Activated CD8-positive, alpha-beta memory T cell treated with anti-CD3 and anti-CD28 coated beads, Interleukin-2, amount 10 ng/mL, durations not matched to agents 7 days and 5 days (primary cell): ENCODE data around the gene GRIK2. TPM values are rescaled to one million over a fixed set of nuclear protein-coding genes. Genes with fewer than 3 reads are reported as not detected.

Experiments used
- ATAC-seq: fragments of 150-1000 bp; cut with Tn5 transposase; one replicate; pipeline ENCODE4 v1.10.0; 2021; ENCODE audit warnings: moderate library complexity
- CTCF ChIA-PET: fragments of 350-600 bp; sonication (Branson Sonifier 250); formaldehyde crosslinking; loops from one replicate; lab custom pipeline; 2021; ENCODE audit warnings: antibody characterized with exemption; lab: Charles Lee
- DNase-seq: peaks from one replicate; pipeline ENCODE4 v3.0.0-alpha.2; 2020
- H3K27ac Mint-ChIP-seq: one replicate; pipeline ENCODE4 v1.8.0; 2021; ENCODE audit warnings: mild to moderate bottlenecking, mixed read lengths
- H3K27me3 Mint-ChIP-seq: one replicate; pipeline ENCODE4 v1.8.0; 2021; ENCODE audit warnings: mixed read lengths
- H3K36me3 Mint-ChIP-seq: one replicate; pipeline ENCODE4 v1.8.0; 2021; ENCODE audit warnings: mild to moderate bottlenecking, mixed read lengths
- H3K4me1 Mint-ChIP-seq: one replicate; pipeline ENCODE4 v1.8.0; 2021; ENCODE audit warnings: mixed read lengths
- H3K4me3 Mint-ChIP-seq: one replicate; pipeline ENCODE4 v1.8.0; 2021; ENCODE audit warnings: mild to moderate bottlenecking, moderate library complexity, mixed read lengths
- H3K9me3 Mint-ChIP-seq: one replicate; pipeline ENCODE4 v1.8.0; 2022; ENCODE audit warnings: low read depth, mixed read lengths
- total RNA-seq, 2 experiments: library from RNA; stranded (reverse); gene quantifications; one replicate each; pipeline ENCODE4 v1.2.3, GENCODE V29; 2021

GRIK2 gene
- total RNA-seq, 2 experiments from 2014 or later: not detected

GRCh38 chr6:101404775-101405174, 11.3 kb downstream of the GRIK2 start:
- H3K36me3 Mint-ChIP-seq: no peaks in the 10 kb centered on the region
- DNase-seq (no peak), ATAC-seq (no peak)
- peaks cover 38% of the 10 kb centered on the region for H3K27me3 Mint-ChIP-seq
- no peaks in the 10 kb centered on the region for H3K4me1 Mint-ChIP-seq
- no peak overlapping the region for H3K4me3 Mint-ChIP-seq
- no peak overlapping the region for H3K27ac Mint-ChIP-seq
- H3K9me3 Mint-ChIP-seq: peaks cover 2% of the 10 kb centered on the region
- CTCF ChIA-PET: no interaction called here

- no peaks in the 10 kb centered on the region for H3K9me3 Mint-ChIP-seq
- ATAC-seq: no peak
- H3K4me1 Mint-ChIP-seq: no peaks in the 10 kb centered on the region
- H3K27ac Mint-ChIP-seq: no peak overlapping the region
- no peak for DNase-seq
- no peak overlapping the region for H3K4me3 Mint-ChIP-seq
- H3K27me3 Mint-ChIP-seq: no peaks in the 10 kb centered on the region
- no peaks in the 10 kb centered on the region for H3K36me3 Mint-ChIP-seq
- CTCF ChIA-PET: no interaction called here
Measured at GRCh38 chr6:101413773-101414172, 20.3 kb downstream of the GRIK2 start.

- Mint-ChIP-seq H3K36me3 (no peaks in the 10 kb centered on the region), H3K27ac (no peak overlapping the region), H3K4me1 (no peaks in the 10 kb centered on the region), H3K9me3 (no peaks in the 10 kb centered on the region), H3K4me3 (no peak overlapping the region), H3K27me3 (no peaks in the 10 kb centered on the region)
- DNase-seq: no peak
- CTCF ChIA-PET: no interaction called here
- ATAC-seq: no peak
Measured at GRCh38 chr6:101417900-101418299, 24.4 kb downstream of the GRIK2 start.

- CTCF ChIA-PET: no interaction called here
Measured at GRCh38 chr6:101422251-101422650, 28.7 kb downstream of the GRIK2 start.

GRCh38 chr6:101422811-101423210, 29.3 kb downstream of the GRIK2 start:
- ATAC-seq (no peak), DNase-seq (no peak)
- Mint-ChIP-seq H3K27ac (no peak overlapping the region), H3K4me3 (no peak overlapping the region), H3K27me3 (no peaks in the 10 kb centered on the region), H3K4me1 (no peaks in the 10 kb centered on the region), H3K9me3 (peaks cover 2% of the 10 kb centered on the region), H3K36me3 (no peaks in the 10 kb centered on the region)
- CTCF ChIA-PET: no interaction called here

More at GRCh38 chr6:101422251-101422650, 28.7 kb downstream of the GRIK2 start:
- no peaks in the 10 kb centered on the region for H3K27me3 Mint-ChIP-seq
- ATAC-seq (no peak), DNase-seq (no peak)
- no peak overlapping the region for H3K4me3 Mint-ChIP-seq
- no peak overlapping the region for H3K27ac Mint-ChIP-seq
- H3K9me3 Mint-ChIP-seq: peaks cover 2% of the 10 kb centered on the region
- no peaks in the 10 kb centered on the region for H3K36me3 Mint-ChIP-seq
- H3K4me1 Mint-ChIP-seq: no peaks in the 10 kb centered on the region

- H3K27me3 Mint-ChIP-seq: no peaks in the 10 kb centered on the region
- CTCF ChIA-PET: no interaction called here
- H3K4me3 Mint-ChIP-seq: no peak overlapping the region
- H3K27ac Mint-ChIP-seq: no peak overlapping the region
- no peaks in the 10 kb centered on the region for H3K4me1 Mint-ChIP-seq
- DNase-seq (no peak), ATAC-seq (no peak)
- H3K9me3 Mint-ChIP-seq: peaks cover 2% of the 10 kb centered on the region
- no peaks in the 10 kb centered on the region for H3K36me3 Mint-ChIP-seq
Measured at GRCh38 chr6:101429270-101429669, 35.8 kb downstream of the GRIK2 start.

- Mint-ChIP-seq H3K4me1 (no peaks in the 10 kb centered on the region), H3K27ac (no peak overlapping the region), H3K9me3 (peaks cover 2% of the 10 kb centered on the region), H3K36me3 (no peaks in the 10 kb centered on the region), H3K27me3 (no peaks in the 10 kb centered on the region), H3K4me3 (no peak overlapping the region)
- DNase-seq (no peak), ATAC-seq (no peak)
- CTCF ChIA-PET: no interaction called here
Measured at GRCh38 chr6:101429845-101430244, 36.3 kb downstream of the GRIK2 start.

- Mint-ChIP-seq H3K9me3 (peaks cover 4% of the 10 kb centered on the region), H3K36me3 (no peaks in the 10 kb centered on the region), H3K27me3 (no peaks in the 10 kb centered on the region), H3K4me1 (no peaks in the 10 kb centered on the region), H3K4me3 (no peak overlapping the region), H3K27ac (no peak overlapping the region)
- DNase-seq: no peak
- no peak for ATAC-seq
- CTCF ChIA-PET: no interaction called here
Measured at GRCh38 chr6:101433141-101433540, 39.6 kb downstream of the GRIK2 start.

GRCh38 chr6:101434601-101435000, 41.1 kb downstream of the GRIK2 start:
- no peak overlapping the region for H3K4me3 Mint-ChIP-seq
- CTCF ChIA-PET: no interaction called here
- no peaks in the 10 kb centered on the region for H3K36me3 Mint-ChIP-seq
- ATAC-seq: no peak
- no peaks in the 10 kb centered on the region for H3K27me3 Mint-ChIP-seq
- H3K4me1 Mint-ChIP-seq: no peaks in the 10 kb centered on the region
- no peak for DNase-seq
- H3K27ac Mint-ChIP-seq: no peak overlapping the region
- peaks cover 4% of the 10 kb centered on the region for H3K9me3 Mint-ChIP-seq

GRCh38 chr6:101435038-101435437, 41.5 kb downstream of the GRIK2 start:
- Mint-ChIP-seq H3K4me1 (no peaks in the 10 kb centered on the region), H3K4me3 (no peak overlapping the region), H3K9me3 (peaks cover 4% of the 10 kb centered on the region), H3K27me3 (no peaks in the 10 kb centered on the region), H3K27ac (no peak overlapping the region), H3K36me3 (no peaks in the 10 kb centered on the region)
- ATAC-seq (no peak), DNase-seq (no peak)
- CTCF ChIA-PET: no interaction called here

- no peaks in the 10 kb centered on the region for H3K36me3 Mint-ChIP-seq
- no peak for DNase-seq
- peaks cover 4% of the 10 kb centered on the region for H3K9me3 Mint-ChIP-seq
- ATAC-seq: no peak
- no peak overlapping the region for H3K4me3 Mint-ChIP-seq
- H3K27me3 Mint-ChIP-seq: no peaks in the 10 kb centered on the region
- CTCF ChIA-PET: no interaction called here
- no peak overlapping the region for H3K27ac Mint-ChIP-seq
- H3K4me1 Mint-ChIP-seq: no peaks in the 10 kb centered on the region
Measured at GRCh38 chr6:101439790-101440189, 46.3 kb downstream of the GRIK2 start.

- ATAC-seq: no peak
- Mint-ChIP-seq H3K9me3 (no peaks in the 10 kb centered on the region), H3K4me1 (no peaks in the 10 kb centered on the region), H3K27ac (no peak overlapping the region), H3K4me3 (no peak overlapping the region), H3K27me3 (no peaks in the 10 kb centered on the region), H3K36me3 (no peaks in the 10 kb centered on the region)
- no peak for DNase-seq
- CTCF ChIA-PET: no interaction called here
Measured at GRCh38 chr6:101443315-101443714, 49.8 kb downstream of the GRIK2 start.

- Mint-ChIP-seq H3K9me3 (no peaks in the 10 kb centered on the region), H3K4me3 (no peak overlapping the region)
- DNase-seq: no peak
Measured at GRCh38 chr6:101444717-101445116, 51.2 kb downstream of the GRIK2 start.

GRCh38 chr6:101445527-101445926, 52.0 kb downstream of the GRIK2 start:
- ATAC-seq (no peak), DNase-seq (no peak)
- Mint-ChIP-seq H3K36me3 (no peaks in the 10 kb centered on the region), H3K27ac (no peak overlapping the region), H3K27me3 (no peaks in the 10 kb centered on the region), H3K4me1 (no peaks in the 10 kb centered on the region), H3K9me3 (no peaks in the 10 kb centered on the region), H3K4me3 (no peak overlapping the region)
- CTCF ChIA-PET: no interaction called here

More at GRCh38 chr6:101444717-101445116, 51.2 kb downstream of the GRIK2 start:
- Mint-ChIP-seq H3K27ac (no peak overlapping the region), H3K27me3 (no peaks in the 10 kb centered on the region), H3K4me1 (no peaks in the 10 kb centered on the region), H3K36me3 (no peaks in the 10 kb centered on the region)
- CTCF ChIA-PET: no interaction called here
- ATAC-seq: no peak

GRCh38 chr6:101450901-101451300, 57.4 kb downstream of the GRIK2 start:
- no peak overlapping the region for H3K4me3 Mint-ChIP-seq
- no peaks in the 10 kb centered on the region for H3K4me1 Mint-ChIP-seq
- ATAC-seq (no peak), DNase-seq (no peak)
- H3K9me3 Mint-ChIP-seq: no peaks in the 10 kb centered on the region
- CTCF ChIA-PET: no interaction called here
- H3K36me3 Mint-ChIP-seq: no peaks in the 10 kb centered on the region
- no peak overlapping the region for H3K27ac Mint-ChIP-seq
- H3K27me3 Mint-ChIP-seq: no peaks in the 10 kb centered on the region
